ENCODE results near the gene HTR6.
A peak's percentile ranks its signal among the peaks of the same experiment; 100 is the strongest.

HTR6 gene

DNA sequence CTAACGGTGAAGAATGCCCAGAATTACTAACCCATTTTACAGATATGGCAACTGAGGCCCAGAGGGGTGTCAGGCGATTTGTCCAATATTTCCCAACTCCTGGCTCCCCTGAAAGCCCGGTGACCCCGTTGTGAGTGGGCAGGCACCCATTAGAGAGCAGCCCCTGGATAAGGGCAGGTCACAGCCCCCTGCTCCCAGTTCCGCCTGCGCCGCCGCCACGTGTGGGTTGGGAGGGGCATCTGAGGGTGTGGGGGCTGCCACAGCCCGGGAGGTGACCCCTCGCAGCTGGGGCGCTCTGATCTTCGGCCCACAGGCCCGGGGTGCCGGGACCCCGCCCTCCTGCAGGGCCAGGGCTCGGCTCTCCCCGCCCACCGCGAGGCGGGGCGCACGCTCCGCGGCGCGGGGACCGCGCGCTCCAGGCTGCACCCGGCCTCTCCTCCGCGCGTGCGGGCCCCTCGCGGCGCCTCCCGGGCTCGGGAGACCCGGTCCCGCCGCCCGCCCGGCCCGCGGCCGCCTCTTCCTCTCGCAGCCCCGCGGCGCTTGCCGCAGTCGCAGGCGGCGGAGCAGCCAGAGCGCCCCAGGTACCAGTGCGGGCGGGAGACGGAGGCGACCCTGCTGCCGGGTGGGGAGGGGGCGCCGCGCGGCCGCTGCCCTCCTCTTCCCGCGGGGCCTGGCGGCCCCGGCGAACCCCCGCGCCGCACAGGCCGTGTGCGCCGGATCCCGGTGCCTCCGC is at the start of gene HTR6:
TSS of gene HTR6 (plus strand) at position 423 of the 733 bp plus-strand sequence. CDS start 879 bp downstream, outside the sequence.
- no peak for TF ChIP-seq CTCF (conservative IDR thresholded peaks at IDR 0.05; ENCODE audit: low read depth)

GRCh38 chr1:19615438-19615837 is 49.2 kb upstream of the HTR6 start:
- POLR2A ChIA-PET (ENCODE audit: low non-redundant PET) = no interaction called here
- CTCF ChIA-PET = no interaction called here

More for the DNA sequence above, at the start of gene HTR6:
- ChIA-PET POLR2A (ENCODE audit: low non-redundant PET) (no interaction called here), CTCF (interaction anchor here (0.9 kb wide), 1 partner anchor 10 kb away, joined by 3 read pairs; no protein-coding TSS in a partner anchor)
- no peak within 1 kb of the TSS for H3K27ac ChIP-seq
- no peak for DNase-seq (ENCODE audit: low spot score)

GRCh38 chr1:19616489-19616888 is 48.2 kb upstream of the HTR6 start:
- H3K27ac ChIP-seq = no peak overlapping the region
- DNase-seq (ENCODE audit: low spot score) = peak; percentile 20
- ChIA-PET CTCF (interaction anchor here (0.6 to 1.2 kb wide), 2 partner anchors 37 to 161 kb away, joined by 3 to 4 read pairs; no protein-coding TSS in a partner anchor), POLR2A (ENCODE audit: low non-redundant PET) (no interaction called here)
- TF ChIP-seq CTCF (conservative IDR thresholded peaks at IDR 0.05; ENCODE audit: low read depth) = no peak

More at GRCh38 chr1:19615438-19615837, 49.2 kb upstream of the HTR6 start:
- no peak overlapping the region for H3K27ac ChIP-seq
- TF ChIP-seq CTCF (conservative IDR thresholded peaks at IDR 0.05; ENCODE audit: low read depth) = no peak
- no peak for DNase-seq (ENCODE audit: low spot score)

- ChIA-PET POLR2A (ENCODE audit: low non-redundant PET) (interaction anchor here (0.6 kb wide), 1 partner anchor 102 kb away, joined by 5 read pairs; no protein-coding TSS in a partner anchor), CTCF (interaction anchor here (0.6 to 1.2 kb wide), 2 partner anchors 14 to 37 kb away, joined by 4 to 5 read pairs; no protein-coding TSS in a partner anchor)
- H3K27ac ChIP-seq = no peak overlapping the region
- no peak for DNase-seq (ENCODE audit: low spot score)
- TF ChIP-seq CTCF (conservative IDR thresholded peaks at IDR 0.05; ENCODE audit: low read depth) = no peak
Observed at GRCh38 chr1:19617376-19617775, 47.3 kb upstream of the HTR6 start.

DNA sequence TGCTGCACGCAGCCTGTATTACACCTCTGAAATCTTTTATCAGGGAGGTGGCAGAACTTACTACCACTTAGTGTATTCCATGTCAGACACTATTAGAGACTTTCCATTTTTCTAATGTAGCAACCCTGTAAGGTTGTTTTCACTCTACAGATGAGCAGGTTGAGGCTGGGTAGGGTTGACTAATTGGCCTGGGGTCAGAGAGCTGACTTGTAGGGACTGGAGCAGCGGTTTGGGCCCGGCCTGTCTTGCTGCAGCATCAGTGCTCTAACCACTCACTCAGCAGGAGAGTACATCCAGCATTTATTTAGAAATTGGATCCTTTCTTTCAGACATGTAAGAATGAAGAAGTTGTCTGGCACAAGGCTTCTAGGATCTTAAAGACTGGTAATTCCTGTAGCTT is 46.2 kb upstream of the HTR6 start:
- CTCF ChIA-PET = interaction anchor here (0.6 to 1.0 kb wide), 2 partner anchors 44 to 657 kb away, joined by 4 to 5 read pairs; no protein-coding TSS in a partner anchor
- TF ChIP-seq CTCF (conservative IDR thresholded peaks at IDR 0.05; ENCODE audit: low read depth) = no peak
- no peak for DNase-seq (ENCODE audit: low spot score)
- POLR2A ChIA-PET (ENCODE audit: low non-redundant PET) = interaction anchor here (0.6 kb wide), 1 partner anchor 208 kb away, joined by 3 read pairs; no protein-coding TSS in a partner anchor
- peak overlapping the region; percentile 67 for H3K27ac ChIP-seq

DNA sequence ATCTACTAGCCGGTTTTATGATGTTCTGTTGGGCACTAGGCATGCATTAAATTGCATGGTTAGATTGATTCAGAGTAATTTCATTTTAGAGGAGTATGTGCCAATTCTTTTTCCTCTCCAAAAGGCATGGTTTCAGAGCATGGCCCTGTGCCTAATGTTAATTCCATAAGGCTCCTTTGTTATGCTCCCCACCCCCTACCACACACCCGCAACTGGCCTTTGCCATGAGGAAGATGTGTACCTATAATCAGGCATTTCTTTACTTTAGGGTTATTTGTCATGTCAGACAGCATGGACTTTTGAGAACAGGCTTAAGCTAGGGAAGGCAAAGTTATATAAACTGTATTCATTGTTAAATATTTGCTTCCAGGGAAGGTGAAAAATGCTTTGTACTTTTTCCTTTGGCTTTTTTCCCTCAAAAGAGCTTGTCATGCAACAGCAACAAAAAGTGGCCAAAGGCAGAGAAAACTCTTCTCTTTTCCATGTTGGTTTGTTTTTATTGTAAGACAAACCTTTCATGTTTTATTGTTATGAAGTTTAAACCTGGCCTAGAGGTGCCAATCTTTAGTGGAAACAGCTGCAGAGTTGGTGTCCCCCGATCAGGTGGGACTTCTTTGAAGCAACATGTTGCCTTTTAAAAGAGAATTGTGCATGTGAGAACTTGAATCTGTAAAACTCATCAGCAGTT is 44.8 kb upstream of the HTR6 start:
- CTCF ChIA-PET = no interaction called here
- no peak for DNase-seq (ENCODE audit: low spot score)
- no peak for TF ChIP-seq CTCF (conservative IDR thresholded peaks at IDR 0.05; ENCODE audit: low read depth)
- POLR2A ChIA-PET (ENCODE audit: low non-redundant PET) = no interaction called here
- no peak overlapping the region for H3K27ac ChIP-seq
